Stimulated activated CD8-positive, alpha-beta memory T cell treated with anti-CD3 and anti-CD28 coated beads, Interleukin-4, amount 100 ng/mL, for 48 hours (primary cell): ENCODE measurements around the gene OTOG.

Source experiments
- DNase-seq: peaks from one replicate; pipeline ENCODE4 v3.0.0-alpha.2; 2020

OTOG gene

DNA sequence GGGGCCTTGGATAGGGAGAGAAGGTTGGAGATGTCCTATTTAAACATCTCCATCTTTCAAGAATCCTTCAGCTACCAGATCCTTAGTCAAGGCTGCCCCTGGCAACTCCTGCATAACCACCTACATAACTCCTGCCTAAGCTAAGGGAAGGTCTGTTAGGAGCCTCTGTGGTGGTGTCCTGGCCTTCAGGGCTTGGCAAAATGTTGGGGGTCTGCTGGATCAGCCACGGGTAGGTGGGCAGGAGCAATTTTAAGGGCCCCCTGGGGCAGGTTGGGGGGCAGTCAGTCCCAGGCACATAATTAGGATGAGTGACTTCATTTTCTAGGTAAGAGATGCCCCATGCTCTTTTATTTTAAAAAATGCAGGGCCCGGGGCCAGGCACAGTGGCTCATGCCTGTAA, 28.7 kb upstream of the OTOG start:
- no peak for DNase-seq

DNA sequence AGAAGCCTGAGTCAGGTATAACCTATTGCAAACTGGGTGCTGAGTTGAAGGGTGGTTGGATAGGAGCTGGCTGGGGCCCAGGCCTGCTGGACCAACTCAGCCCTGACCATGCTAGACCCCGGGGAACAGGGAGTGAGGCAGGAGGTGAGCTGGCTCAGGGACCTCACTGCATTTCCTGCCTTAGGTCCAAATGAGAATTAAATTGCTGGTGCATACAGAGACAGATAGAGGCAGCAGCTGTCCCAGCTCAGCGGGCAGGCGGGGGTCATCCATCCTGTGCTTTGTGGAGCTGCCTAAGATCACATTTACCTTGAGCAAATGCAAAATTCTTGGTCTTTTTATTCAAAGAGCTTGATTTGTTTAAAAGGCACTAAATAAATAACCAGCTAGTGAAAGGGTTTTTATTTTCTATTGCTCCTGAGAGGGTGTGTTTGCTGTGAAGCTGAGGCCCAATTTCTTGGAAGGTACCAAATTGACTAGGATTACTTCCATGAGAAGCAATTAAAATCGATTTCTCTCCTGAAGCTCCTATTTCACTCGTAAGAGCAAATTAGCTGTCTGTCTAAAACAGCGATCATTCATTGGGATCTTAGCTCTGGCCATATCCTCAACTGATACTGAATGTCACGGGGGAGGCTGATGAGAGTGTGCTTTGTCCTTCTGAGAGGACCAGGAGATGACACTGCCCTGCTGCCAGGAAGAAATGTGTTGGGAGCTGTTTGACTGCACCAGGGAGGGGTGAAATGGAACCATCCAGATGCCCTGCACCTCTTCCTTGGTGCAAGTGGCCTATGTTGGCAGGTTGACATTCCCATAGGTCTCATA, 27.8 kb upstream of the OTOG start:
- DNase-seq, result no peak

DNA sequence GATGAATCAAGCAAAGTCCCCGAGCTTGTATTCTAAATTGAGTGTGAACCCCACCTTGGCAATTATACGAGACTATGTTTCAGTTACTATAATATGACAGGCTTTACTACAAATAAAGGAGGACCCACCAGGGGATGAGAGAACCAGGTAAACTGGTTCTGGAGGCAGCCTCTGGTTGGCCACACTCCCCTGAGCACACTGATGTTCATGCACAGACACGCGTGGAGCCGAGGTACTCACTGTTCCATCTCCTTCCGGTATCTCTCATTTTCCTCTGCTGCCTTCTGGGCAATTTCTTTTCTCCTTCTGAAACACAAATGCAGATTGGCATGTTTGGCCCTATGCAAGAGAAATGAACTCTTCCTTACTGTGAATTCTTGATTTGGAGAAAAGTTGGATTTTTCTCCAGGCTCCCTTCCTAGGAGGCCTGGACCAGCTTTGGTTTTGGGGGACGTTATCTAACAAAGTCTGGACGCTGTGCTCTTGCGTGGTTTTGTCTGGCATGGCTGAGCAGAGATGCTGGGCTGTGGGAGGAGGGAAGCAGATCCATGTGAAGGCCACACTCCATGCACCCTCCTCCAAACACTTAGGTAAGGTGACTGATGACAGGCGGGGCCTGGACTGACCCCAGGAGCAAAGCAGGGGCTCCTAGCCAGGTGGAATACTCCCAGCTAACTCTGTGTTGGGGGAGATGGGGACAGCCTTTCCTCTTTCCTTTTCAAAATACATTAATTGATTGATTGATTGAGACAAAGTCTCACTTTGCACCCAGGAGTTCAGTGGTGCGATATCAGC, 25.8 kb upstream of the OTOG start:
- no peak for DNase-seq

DNA sequence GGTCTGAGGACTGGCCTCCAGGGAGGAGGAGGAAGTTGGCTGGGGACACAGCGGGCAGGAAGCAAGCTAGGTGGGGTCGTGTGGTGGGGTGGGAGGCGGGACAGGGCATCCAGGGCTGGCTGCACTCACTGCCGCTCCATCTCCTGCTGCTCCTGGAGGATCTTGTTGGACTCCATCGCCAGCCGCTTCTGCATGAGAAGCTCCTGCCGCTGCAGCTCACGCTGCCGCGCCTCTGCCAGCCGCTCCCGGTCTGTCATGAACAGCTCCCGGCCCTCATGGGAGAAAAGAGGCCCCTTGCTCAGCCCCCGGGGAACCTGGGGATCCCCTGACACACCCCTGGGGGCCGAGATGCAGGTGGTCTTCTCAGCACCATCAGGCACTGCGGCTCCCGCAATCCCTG, 24.4 kb upstream of the OTOG start:
- DNase-seq, result no peak

DNA sequence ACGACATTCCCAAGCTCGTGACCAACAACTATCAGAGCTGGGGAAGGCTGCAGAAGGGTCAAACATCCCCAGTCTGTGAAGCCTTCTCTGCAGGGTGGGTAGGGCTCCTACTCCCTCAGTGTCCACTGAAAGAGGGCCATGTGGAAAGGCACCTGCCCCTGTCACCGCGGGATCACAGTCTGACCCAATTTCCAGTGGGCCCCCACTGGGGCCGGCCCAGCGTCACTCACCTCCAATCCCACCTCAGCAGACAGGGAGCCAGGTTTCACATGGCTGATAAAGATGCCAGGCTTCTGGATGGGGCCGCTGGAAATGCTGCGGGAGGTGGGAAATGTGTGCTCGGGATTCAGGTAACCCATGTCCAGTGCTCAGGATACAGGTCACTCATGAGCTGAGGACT, 22.8 kb upstream of the OTOG start:
- DNase-seq, result no peak

DNA sequence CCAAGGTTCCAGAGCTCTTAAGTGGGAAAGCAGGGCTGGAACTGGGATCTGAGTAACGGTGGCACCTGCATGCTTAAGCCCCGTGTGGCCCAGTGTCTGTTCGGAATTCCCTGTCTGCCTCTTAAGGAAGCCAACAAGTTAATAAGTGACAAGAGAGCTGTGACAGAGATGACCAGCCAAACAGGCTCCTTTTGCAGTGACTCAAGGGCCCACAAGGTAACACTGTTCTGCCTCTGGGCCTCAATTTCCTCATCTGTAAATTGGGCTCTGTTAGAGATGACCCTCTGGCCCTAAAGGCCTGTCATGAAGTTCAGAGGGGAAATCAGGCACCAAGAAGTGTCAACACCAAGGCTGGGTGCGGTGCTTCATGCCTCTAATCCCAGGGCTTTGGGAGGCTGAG, 21.5 kb upstream of the OTOG start:
- DNase-seq, result no peak

- DNase-seq, result no peak
These were observed 20.7 kb upstream of the OTOG start for GRCh38 chr11:17526326-17526725.

GRCh38 chr11:17526931-17527627, 20.0 kb upstream of the OTOG start:
- no peak for DNase-seq

DNA sequence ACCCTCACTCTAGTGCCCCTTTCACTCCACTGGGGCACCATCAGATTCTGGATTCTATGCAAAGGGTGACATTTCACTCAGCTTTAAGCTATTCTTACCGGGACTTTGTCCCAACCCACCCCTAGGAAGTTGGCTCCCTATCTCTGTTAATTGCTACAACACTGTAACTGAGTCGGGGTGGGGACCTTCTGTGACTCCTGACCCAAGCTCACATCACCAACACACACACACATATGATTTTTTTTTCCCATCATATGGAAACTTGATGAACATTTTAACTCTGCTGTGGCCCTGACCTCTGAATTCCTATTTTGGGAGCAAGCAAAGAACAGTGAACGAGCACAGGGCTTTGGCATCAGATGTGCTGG, 19.4 kb upstream of the OTOG start:
- no peak for DNase-seq

GRCh38 chr11:17528181-17528691, 18.8 kb upstream of the OTOG start:
- peak; percentile 76 for DNase-seq

GRCh38 chr11:17528906-17529843, 17.9 kb upstream of the OTOG start:
- DNase-seq, result no peak

GRCh38 chr11:17529844-17530185, 17.2 kb upstream of the OTOG start:
- no peak for DNase-seq

DNA sequence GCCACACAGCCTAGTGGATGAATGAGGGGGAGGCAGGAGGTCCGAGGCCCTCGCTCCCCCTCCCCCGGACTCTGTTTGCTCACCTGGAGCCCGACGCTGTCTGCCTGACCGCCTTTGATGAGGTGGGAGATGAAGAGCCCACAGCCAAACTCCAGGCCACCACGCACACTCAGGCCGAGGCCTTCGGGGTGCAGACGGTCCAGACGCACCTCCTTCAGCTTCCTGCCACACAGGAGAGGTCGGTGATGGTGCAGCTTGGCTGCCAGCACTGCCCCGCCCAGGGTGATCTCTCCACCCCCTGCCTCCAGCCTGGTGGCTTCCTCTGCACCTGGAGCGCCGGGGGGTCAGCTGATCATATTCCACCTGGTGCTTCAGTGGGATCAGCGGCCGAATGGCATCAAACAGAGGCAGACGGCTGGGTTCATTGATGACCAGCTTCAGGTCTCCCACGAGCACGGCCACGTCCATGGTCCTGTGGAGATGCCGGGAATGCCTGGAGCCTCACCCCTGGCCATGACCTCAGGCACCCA, 15.9 kb upstream of the OTOG start:
- no peak for DNase-seq

DNA sequence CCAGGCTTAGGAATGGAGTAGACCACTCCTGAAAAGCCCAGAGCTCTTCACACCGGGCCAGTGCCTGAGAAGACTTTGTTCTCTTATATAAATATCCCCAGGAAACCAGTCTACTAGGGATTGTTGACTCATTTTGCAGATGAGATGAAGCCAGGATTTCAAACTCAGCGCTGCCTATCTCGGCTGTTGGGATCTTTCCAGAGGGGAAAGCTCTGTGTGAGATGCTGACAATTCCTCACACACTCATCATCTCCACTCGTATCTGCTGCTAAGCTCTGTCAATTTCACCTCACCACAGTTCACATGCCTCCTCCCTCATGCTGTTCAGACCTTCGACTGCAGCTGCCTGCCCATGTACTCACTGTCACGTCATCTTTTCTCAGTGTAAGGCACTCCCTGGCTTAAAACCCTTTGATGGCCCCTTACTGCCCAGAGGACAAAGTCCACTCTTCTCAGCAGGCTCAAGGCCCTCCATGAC, 15.4 kb upstream of the OTOG start:
- DNase-seq, result no peak

DNA sequence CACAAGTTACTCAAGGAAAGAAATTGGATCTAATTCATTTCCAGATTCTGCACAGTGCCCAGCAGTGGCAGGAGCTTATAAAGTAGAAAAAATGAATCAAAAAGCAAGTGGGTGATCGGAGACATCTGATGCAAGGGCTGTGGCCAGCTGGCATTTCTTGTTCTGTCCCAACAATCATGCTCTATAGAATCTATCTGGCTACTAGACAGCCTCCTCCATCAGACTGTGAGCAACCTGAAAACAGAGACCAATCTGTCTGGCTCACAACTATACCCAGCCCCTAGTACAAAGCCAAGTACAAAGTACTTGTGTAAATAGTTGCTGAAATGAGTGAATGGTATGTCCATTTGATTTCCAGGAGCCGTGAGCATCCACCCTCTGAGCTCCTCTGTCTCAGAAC, 14.3 kb upstream of the OTOG start:
- no peak for DNase-seq

- no peak for DNase-seq
These were observed 13.7 kb upstream of the OTOG start for GRCh38 chr11:17533341-17533740.

DNA sequence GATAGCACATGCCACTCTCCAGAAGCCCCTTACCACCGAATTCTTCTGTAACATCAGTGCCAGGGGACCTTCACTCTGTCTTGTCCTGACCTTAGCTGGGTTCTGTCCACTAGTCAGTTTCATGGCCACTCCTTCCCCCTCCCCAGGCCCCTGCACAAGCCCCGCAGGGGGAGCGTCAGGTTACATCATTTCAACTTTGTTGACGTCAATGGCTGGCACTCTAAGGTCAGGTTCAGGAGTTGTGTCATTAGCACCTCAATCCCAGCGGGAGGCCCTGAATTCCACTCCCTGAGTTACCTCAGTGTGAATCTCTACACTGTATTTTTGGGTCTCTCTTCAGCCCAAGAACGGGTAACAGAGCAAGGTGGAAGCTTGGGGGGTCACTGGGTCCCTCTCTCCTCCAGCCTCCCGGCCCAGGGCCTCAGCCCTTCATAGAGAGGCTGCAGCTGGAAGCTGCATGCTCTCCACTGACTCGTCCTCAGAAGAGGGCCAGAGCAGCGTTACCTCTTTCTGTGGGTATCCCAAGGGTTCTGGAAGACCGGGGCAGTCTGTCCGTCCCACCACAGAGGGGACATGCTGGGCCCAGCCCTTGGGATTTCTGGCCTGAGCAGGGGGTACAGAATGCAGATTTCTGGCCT, 13.2 kb upstream of the OTOG start:
- no peak for DNase-seq

- DNase-seq, result no peak
These were observed 11.6 kb upstream of the OTOG start for GRCh38 chr11:17535488-17535887.

- no peak for DNase-seq
These were observed 9.8 kb upstream of the OTOG start for GRCh38 chr11:17537261-17537660.

GRCh38 chr11:17538054-17538453, 9.0 kb upstream of the OTOG start:
- no peak for DNase-seq

- DNase-seq, result no peak
These were observed 8.3 kb upstream of the OTOG start for GRCh38 chr11:17538731-17539130.

GRCh38 chr11:17540807-17541206, 6.3 kb upstream of the OTOG start:
- DNase-seq, result no peak
